Renal pelvis (tissue), 12 donors: ENCODE data around the gene TOE1. TPM values are rescaled to one million over a fixed set of nuclear protein-coding genes. Genes with fewer than 3 reads are reported as not detected.
"Not testable (repeated sequence)": the region's sequence is repeated elsewhere in the genome, so short reads cannot be mapped to it uniquely, and the experiment has no call there.

Experiments used
- DNase-seq: peaks from one replicate; pipeline ENCODE4 v3.0.0-alpha.2; 2013
- long read RNA-seq, 16 experiments: transcript quantifications; one replicate each; lab custom pipeline, GENCODE V29; 2026
- polyA plus RNA-seq, 3 donors: library from polyadenylated mRNA; unstranded; fragments of 120-200 nt; gene quantifications; one replicate each; pipeline ENCODE4 v1.2.1, GENCODE V29; 2013; ENCODE audit not compliant: insufficient read length in 3 of 3

The TOE1 gene
- 10 to 100 TPM; 12.5 to 15.3 (median 14.1) TPM for polyA plus RNA-seq
- long read RNA-seq, donor 1, partial matches to known transcripts: 0 of 8 reads
- long read RNA-seq, donor 1, other reads (novel, unspliced or antisense): 6 of 8 reads
- long read RNA-seq, donor 2, partial matches to known transcripts: 0 of 4 reads
- long read RNA-seq, donor 2, other reads (novel, unspliced or antisense): 0 of 4 reads
- long read RNA-seq, donor 3, partial matches to known transcripts: 7 of 11 reads
- long read RNA-seq, donor 3, other reads (novel, unspliced or antisense): 0 of 11 reads
- long read RNA-seq, donor 4, partial matches to known transcripts: 10 of 14 reads
- long read RNA-seq, donor 4, other reads (novel, unspliced or antisense): 0 of 14 reads
- long read RNA-seq, donor 5, partial matches to known transcripts: 0 of 2 reads
- long read RNA-seq, donor 5, other reads (novel, unspliced or antisense): 0 of 2 reads
- long read RNA-seq, donor 6, partial matches to known transcripts: 0 of 3 reads
- long read RNA-seq, donor 6, other reads (novel, unspliced or antisense): 0 of 3 reads
- long read RNA-seq, donor 7, transcript TOE1-201 (8 exons, 2,389 nt): major isoform, 6 of 17 reads
- long read RNA-seq, donor 7, partial matches to known transcripts: 11 of 17 reads
- long read RNA-seq, donor 7, other reads (novel, unspliced or antisense): 0 of 17 reads
- long read RNA-seq, donor 8, partial matches to known transcripts: 0 of 4 reads
- long read RNA-seq, donor 8, other reads (novel, unspliced or antisense): 0 of 4 reads
- long read RNA-seq, donor 9, transcript TOE1-201 (8 exons, 2,389 nt): major isoform, 5 of 5 reads
- long read RNA-seq, donor 9, partial matches to known transcripts: 0 of 5 reads
- long read RNA-seq, donor 9, other reads (novel, unspliced or antisense): 0 of 5 reads
- long read RNA-seq, donor 10, transcript TOE1-201 (8 exons, 2,389 nt): major isoform, 5 of 16 reads
- long read RNA-seq, donor 10, partial matches to known transcripts: 11 of 16 reads
- long read RNA-seq, donor 10, other reads (novel, unspliced or antisense): 0 of 16 reads
- long read RNA-seq, donor 11, partial matches to known transcripts: 0 of 2 reads
- long read RNA-seq, donor 11, other reads (novel, unspliced or antisense): 0 of 2 reads
- long read RNA-seq, donor 12, partial matches to known transcripts: 21 of 24 reads
- long read RNA-seq, donor 12, other reads (novel, unspliced or antisense): 0 of 24 reads
- long read RNA-seq, donor 13, partial matches to known transcripts: 16 of 16 reads
- long read RNA-seq, donor 13, other reads (novel, unspliced or antisense): 0 of 16 reads
- long read RNA-seq, donor 14: 0 reads
- long read RNA-seq, donor 15, partial matches to known transcripts: 26 of 30 reads
- long read RNA-seq, donor 15, other reads (novel, unspliced or antisense): 0 of 30 reads
- long read RNA-seq, donor 16, partial matches to known transcripts: 0 of 3 reads
- long read RNA-seq, donor 16, other reads (novel, unspliced or antisense): 0 of 3 reads

GRCh38 chr1:45339789-45340558 is at the start of gene TOE1, which contains the start of gene MUTYH:
Gene TOE1, plus strand, starts transcription at chr1:45340170. Its CDS starts 83 bp downstream, at chr1:45340253.
Gene MUTYH, minus strand, starts transcription at chr1:45340440. Its CDS starts 5,935 bp downstream, at chr1:45334505.
- peak; percentile 89 for DNase-seq

DNA sequence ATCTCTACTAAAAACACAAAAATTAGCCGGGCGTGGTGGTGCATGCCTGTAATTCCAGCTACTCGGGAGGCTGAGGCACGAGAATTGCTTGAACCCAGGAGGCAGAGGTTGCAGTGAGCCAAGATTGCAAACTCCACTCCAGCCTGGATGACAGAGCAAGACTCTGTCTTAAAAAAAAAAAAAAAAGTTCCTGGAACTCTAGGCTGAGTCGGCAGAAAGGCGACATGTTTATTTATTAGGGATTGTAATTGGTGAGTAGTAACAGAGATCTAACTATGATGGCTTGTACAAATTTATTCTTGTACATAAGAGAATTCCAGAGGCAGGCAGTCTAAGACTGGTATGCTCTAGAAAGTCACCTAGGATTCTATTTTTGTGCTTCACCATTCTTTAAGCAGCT is 49.0 kb upstream of the TOE1 start:
- not testable (repeated sequence) for DNase-seq

- DNase-seq: no peak
These were observed 48.3 kb upstream of the TOE1 start for GRCh38 chr1:45291716-45292115.

- DNase-seq: no peak
These were observed 42.2 kb upstream of the TOE1 start for GRCh38 chr1:45297666-45298356.

DNA sequence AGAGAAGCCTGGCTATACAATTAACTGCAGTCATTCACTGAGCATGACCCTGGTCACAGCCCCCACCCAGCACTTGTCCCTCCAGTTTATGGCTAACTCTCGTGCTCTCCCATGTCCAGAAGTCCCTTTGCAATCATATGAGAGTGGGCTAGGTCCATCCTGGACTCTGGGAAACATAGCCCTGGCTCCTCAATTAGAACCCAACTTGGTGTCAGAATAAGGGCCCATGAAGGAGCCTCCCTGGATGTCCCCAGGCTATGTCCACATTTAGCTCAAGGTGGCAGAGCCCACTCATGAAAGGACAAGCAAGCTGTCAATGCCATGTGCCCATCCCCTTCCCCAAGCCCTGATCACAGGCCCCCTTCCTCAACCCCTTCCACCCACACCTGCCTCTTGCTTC is 40.7 kb upstream of the TOE1 start:
- DNase-seq: no peak

GRCh38 chr1:45299981-45300668 is 39.8 kb upstream of the TOE1 start:
- DNase-seq: peak; percentile 72

DNA sequence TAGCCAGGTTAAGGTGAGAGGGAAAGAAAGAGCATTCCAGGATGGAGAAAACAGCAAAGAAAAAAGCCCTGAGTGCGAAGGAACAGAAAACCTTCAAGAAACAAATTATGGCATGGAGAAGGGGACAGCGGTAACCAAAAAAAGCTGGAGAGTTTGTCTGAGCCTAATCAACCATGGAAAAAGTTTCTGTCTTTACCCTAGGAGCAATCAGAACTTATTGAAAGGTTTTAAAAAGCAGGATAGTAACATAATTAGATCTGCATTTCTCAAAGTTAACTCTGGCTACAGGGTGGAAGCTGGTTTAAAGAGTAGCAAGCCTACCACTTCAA is 39.3 kb upstream of the TOE1 start:
- DNase-seq: no peak

DNA sequence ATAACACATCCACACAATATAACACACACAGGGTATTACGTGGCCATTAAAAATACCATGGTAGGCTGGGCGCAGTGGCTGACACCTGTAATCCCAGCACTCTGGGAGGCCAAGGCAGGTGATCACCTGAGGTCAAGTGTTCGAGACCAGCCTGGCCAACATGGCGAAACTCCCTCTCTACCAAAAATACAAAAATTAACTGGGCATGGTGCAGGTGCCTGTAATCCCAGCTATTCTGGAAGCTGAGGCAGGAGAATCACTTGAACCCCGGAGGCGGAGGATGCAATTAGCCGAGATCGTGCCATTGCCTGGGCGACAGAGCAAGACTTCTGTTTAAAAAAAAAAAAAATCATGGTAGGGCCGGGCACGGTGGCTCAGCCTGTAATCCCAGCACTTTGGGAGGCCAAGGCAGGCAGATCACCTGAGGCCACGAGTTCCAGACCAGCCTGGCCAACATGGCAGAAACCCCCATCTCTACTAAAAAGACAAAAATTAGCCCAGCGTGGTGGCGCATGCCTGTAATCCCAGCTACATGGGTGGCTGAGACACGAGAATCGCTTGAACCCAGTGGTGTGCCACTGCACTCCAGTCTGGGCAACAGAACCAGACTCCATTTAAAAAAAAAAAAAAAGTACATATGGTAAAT is 37.3 kb upstream of the TOE1 start:
- DNase-seq: no peak

DNA sequence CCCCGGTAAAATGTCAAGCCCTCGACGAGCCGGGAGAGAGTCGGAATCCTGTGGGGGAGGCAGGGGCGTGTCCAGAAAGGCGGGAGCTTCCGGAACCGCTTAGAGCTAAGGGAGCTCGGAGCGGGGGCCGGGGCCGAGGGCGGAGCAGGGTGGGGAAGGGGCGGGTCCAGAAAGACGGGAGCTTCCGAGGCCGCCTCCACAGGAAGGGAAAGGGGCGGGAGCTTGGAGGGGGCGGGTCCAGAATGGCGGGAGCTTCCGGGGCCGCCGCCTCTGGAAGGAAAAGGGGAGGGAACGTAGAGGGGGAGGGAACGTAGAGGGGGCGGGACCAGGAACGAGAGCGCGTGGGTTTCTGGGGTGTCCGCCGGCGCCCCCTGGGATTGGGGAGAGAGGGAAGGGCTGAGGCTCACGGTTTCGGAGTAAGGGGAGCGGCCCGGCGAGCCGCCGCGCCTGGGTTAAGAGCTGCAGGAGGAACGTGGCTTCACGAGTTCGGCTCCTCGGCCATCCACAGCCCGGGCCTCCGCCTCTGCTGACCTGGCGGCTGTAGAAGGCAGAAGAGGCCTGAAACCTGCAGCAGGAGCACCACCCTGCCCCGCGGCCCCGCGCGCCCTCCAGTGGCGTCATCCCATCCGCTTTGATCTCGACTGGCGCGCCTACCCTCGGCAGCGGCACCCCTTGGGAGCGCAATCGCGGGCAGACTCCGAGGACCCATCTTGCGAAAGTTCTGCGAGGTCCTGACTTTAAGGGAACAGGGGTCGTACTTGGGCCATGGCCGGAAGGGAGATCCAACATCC is 36.3 kb upstream of the TOE1 start:
- peak; percentile 98 for DNase-seq

DNA sequence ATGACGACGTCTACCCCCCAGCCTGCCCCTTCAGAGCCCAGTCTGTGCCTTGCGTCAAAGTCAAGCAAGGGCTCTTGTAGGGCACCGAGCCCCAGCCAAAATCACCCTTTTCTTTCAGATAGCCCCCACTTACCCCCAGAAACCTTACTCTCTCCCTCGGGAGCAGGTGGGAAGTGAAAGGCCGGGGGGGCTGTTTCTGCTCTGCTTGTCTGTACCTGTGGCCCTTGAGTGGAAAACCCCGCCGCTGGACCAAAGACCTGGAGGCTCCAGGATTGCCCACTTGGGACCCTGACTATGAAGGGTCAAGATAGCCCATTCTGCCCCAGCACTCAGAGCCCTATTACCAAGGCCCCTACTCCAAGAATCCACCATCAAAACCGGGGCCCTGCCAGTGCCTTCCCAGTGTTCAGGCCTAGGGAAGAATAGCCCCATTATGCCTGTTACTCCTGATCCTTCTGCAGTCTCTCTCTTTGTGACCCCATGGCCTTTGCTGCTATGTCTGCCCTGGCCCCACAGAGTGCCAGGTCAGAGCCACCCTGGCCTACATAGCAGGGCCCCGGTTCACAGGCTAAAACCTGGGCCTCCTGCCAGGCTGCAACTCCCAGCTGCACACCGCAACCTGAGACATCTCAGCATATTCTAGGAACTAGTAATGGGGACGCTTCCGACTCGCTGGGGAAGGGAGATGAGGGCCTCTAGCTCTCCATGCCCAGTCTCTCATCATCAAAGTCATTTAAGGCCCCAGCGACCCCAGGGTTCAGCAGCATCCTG is 35.5 kb upstream of the TOE1 start:
- DNase-seq: no peak

DNA sequence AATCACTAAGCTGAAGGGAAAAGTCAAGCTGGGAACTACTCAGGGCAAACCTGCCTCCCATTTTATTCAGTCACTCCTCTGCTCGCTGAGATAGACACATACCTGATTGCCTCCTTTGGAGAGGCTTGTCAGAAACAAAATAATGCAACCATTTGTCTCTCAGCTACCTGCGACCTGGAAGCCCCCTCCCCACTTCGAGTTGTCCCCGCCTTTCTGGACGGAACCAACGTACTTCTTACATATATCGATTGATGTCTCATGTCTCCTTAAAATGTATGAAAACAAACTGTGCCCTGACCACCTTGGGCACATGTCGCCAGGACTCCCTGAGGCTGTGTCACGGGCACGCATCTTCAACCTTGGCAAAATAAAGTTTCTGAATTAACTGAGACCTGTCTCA is 34.7 kb upstream of the TOE1 start:
- no peak for DNase-seq

GRCh38 chr1:45306319-45306718 is 33.7 kb upstream of the TOE1 start:
- DNase-seq: no peak

DNA sequence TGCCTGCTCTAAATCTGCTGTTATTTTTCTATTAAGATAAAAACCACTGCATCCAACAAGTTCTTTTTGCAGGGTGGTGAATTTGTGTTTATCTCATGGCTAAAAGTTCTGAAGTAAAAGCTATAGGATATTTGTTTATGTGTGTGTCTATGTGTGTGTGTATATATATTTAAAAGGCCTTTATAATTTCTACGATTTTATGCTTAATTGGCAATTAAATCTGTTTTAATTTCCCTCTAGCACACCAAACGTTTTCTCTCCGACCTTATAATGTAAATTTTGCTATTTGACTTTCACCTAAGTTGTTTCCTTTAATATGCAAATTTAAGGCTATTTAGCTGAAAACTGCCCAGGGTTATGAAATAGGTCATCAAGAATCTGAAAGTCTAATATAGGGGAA is 33.1 kb upstream of the TOE1 start:
- no peak for DNase-seq

- no peak for DNase-seq
These were observed 25.7 kb upstream of the TOE1 start for GRCh38 chr1:45314266-45314665.

DNA sequence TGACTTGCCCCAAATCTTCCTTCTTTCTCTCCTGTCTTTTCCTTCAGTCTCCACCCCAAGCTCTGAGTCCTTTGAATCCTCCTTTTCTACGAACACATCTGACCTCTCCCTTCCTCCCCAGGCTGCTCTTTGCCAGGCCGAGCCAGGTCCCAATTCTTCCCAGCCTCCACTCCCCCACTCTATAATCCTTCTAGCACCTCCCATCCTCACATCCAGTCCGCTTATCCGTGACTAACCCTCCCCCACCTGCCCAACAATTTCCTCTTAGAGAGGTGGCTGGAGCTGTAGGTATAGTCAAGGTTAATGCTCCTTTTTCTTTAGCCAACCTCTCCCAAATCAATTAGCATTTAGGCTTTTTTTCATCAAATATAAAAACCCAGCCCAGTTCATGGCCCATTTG is 22.8 kb upstream of the TOE1 start:
- no peak for DNase-seq

DNA sequence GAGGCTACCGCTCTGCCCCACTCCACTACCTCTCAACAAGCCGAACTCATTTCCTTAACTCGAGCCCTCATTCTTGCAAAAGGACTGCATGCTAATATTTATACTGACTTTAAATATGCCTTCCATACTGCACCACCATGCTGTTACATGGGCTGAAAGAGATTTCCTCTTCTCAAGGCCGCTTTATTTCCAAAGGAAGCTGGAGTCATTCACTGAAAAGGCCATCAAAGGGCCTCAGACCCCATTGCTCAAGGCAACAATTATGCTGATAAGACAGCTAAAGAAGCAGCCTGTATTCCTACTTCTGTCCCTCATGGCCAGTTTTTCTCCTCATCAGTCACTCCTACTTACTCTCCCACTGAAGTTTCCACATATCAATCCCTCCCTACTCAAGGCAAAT is 20.2 kb upstream of the TOE1 start:
- DNase-seq: no peak

DNA sequence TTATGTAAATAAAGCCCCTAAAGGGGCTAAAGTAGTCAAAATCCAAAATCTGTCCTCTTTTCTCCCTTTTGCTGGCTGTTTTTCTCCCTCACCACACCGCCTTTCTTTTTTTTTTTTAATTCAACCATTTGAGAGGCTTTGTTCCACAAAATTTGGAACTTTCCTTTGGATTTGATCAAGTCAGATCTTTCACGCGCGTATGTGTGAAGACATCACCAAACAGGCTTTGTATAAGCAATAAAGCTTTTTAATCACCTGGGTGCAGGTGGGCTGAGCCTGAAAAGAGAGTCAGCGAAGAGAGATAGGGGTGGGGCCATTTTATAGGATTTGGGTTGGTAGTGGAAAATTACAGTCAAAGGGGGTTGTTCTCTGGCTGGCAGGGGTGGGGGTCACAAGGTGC is 18.5 kb upstream of the TOE1 start:
- no peak for DNase-seq
